ENCODE measurements around the gene PGM5.

The PGM5 gene

GRCh38 chr9:68446836-68447235 lies 90.4 kb downstream of the PGM5 start:
- no peak for DNase-seq

- DNase-seq = no peak
Measured at GRCh38 chr9:68447611-68448010, 91.2 kb downstream of the PGM5 start.

DNA sequence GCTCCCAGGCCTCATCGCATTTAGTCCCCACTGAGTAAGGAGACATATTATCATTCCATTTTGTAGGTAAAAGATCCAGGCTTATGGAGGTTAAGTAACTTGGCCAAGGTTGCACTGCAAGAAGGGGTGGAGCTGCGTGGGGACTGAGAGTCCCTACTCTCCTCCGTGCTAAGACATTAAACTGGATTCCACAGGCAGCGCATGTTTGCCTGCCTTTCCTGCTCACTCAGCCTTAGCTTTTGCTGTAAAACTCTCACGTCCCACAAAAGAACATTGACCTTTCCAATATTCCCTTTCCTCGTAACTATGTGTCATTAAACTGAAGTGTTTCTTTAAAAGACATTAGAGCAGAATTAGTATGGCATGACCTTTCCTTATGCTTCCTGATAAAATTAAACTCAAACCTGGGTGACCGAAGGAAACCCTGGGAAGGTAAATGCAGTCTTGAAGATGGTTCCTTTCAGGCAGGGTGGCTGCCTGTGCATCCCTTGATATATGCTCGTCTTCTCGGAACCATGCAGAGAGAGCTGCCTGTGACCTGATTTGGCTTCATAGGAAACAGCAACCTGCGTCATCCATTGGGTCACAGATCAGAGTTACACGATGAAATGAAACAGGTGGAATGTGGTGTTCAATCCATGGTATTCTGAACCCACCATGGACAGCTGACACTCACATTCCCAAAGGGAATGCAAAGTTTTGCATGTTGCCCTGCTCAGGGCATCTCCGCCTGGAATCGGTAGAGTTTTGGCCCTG lies 98.3 kb downstream of the PGM5 start:
- DNase-seq = no peak

GRCh38 chr9:68455451-68455850 lies 99.0 kb downstream of the PGM5 start:
- DNase-seq = no peak

DNA sequence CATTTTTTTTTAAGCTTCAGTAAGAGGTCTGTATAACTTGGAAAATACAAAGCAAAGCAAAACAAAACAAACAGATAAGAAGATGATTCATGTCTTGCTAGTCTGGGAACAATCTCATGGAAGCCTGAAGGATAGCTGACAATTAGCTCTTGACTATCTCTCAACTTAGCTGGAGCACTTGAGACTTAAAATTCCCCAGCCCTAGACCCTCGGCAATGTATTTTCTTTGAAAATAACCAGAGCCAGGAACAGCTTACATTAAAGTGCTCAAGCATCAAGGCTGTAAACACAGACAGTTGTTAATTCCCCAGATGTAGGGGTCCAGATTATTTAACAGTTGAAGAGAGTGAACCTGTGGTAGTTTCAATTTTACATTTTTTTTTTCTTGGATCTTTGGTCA lies 101.4 kb downstream of the PGM5 start:
- no peak for DNase-seq

- no peak for DNase-seq
Measured at GRCh38 chr9:68458918-68459317, 102.5 kb downstream of the PGM5 start.

DNA sequence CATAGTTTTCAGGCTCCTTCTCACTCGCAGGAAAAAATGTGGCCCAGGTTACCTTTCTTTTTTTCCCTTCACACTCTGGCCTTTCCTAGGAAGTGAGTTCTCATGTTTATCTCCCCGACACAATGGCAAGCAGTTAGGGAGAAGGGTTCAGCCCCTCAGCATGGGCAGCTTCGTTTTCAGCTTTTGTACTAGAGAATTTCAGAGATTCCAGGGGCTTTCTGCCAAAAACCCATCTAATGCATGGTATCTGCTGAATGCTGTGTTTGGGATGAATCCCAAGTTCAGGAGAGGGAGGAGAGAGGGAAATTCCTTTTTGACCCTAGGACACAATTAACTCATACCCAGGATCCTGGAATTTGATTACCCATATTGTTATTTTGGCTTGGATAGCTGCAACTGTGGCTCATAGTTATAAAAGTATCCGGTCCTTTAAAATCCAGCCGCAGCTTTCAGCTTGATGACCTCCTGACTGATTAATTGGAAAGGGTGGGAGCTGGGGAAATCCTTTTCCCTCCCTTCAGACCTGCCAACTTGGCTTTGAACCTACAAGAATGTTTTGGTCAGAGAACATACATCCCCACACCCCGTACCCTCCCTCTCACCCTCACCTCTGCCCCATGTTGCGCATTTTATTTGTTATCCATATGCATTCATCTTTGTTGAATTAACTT lies 105.8 kb downstream of the PGM5 start:
- DNase-seq = no peak

DNA sequence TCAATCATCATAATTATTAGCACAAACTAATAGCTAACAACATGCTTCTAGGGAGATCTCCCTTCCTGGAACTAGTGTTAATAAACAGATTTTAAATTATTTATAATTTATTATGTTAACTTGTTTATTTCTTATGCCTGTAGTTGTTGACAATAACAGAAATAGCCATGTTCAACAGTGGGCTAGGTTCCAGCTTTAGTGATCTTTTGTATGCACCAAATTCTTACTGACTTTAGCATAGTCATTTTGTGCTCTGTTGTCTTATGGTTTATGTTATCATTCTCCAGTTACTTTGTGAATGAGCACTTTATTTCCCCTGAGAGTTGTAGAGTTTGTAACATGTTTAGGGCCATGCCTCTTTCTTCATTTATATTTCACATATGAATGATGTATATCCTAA lies 113.7 kb downstream of the PGM5 start:
- no peak for DNase-seq

- DNase-seq = no peak
Measured at GRCh38 chr9:68470634-68471033, 114.2 kb downstream of the PGM5 start.

- DNase-seq = no peak
Measured at GRCh38 chr9:68472119-68472518, 115.7 kb downstream of the PGM5 start.

DNA sequence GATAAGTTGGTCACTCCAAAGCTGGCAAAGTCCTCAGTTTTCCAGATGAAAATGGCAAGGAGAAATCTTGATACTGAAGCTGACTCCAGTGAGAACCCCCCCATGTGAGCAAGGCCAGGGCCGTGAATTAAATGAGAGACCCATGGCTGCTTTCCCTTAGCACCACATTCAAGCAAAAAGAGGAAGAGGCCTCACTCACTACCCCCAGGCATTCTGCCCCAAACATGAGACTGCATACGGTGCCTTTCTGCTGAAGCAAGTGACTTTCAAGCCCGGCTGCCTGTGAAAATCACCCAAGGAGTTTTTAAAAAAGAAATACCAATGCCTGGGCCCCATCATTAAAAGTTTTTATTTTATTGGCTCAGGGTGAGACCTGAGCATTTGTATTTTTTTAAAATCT lies 117.4 kb downstream of the PGM5 start:
- DNase-seq = no peak

GRCh38 chr9:68476422-68476821 lies 120.0 kb downstream of the PGM5 start:
- no peak for DNase-seq

DNA sequence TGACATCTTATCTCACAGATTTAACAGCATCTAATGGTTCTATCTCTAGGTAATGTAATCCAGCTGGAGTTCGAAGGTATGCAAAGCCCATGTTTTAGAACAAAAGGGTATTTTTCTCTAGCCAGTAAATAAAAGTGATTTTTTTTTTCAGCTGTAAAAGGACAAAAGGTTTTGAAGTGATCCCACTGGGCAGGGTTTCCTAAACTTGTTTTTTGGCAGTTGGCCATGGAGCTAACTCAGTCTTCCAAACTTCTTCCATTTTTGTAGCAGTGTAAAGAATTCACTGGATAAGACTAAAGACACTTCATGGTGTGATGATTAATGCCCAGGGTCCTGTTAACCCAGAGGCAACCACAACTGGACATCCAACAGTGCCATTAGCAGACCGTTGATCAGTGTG lies 120.4 kb downstream of the PGM5 start:
- DNase-seq = no peak

- no peak for DNase-seq
Measured at GRCh38 chr9:68480807-68481206, 124.4 kb downstream of the PGM5 start.

DNA sequence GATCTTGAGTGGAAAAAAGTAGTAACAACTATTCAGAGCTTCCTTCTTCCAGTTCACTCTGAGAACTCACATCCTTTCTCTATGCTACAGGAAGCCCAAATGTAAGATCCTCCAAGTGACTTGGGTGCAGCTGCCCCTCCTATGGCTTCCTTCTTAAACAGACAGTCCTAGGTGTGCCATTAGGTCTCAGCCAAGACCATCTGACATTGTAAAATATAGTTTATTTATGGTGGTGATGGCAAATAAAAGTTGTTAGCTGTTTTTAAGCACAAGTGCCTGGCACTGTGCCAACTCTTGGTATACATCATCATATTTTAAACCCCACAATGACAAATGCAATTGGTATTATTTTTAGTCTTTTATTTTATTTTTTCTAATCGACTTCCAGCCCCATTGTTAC lies 126.1 kb downstream of the PGM5 start:
- DNase-seq = no peak

DNA sequence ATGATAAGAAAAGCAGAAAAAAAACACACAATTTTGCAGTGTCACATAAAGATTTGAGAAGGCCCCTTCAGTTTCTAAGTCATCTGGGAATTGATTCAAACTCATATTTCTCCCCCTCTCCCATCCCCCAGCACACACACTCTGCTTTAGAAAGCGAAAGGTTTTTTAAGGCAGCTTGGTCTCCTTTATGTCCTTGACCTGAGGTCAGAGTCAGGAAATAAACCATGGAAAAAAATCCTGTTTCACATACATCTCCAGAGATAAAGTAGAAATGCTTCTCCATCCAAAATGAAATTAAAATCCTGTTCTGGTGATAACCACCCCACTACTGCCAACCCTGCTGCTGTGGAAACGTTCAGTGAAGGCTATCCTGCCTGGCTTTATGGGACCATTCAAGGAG lies 131.7 kb downstream of the PGM5 start:
- no peak for DNase-seq

- DNase-seq = no peak
Measured at GRCh38 chr9:68489646-68490045, 133.2 kb downstream of the PGM5 start.

DNA sequence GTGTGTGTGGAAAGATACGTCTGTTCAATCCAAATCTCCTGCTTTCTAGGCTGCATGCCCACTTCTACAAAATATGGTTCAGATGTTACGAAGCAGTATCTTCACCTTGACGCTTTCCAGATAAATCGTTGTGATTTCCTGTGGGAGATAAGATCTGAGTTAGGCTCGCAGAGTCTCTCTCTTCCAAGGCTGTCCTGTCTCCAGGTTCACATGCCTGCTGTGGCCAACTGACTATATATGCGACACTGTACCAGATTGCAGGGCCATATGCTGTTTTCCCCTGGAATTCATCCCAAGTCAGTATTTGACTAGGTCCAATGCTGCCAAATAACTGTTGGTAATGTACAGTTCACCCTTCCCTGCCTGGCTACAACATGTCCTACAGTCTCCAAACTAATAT lies 136.4 kb downstream of the PGM5 start:
- DNase-seq = no peak

DNA sequence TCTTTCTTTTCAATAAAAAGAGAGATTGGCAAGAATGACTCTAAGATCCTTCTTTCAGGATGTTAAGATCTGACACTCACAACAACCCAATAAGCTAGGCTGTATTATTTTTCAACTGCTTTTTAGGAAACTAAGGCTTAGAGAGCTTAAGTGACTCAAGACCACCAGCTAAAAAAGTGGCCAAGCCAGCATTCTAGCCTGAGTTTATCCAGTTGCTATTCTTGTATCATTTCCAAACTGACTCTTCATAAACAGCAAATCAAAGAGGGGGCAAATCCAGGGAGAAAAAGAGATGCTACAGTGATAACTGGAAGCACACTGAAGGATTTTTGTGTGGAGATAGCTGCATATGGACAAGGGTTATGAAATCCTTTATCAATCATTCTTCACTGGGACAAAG lies 137.1 kb downstream of the PGM5 start:
- no peak for DNase-seq

GRCh38 chr9:68493958-68494577 lies 137.7 kb downstream of the PGM5 start:
- no peak for DNase-seq

DNA sequence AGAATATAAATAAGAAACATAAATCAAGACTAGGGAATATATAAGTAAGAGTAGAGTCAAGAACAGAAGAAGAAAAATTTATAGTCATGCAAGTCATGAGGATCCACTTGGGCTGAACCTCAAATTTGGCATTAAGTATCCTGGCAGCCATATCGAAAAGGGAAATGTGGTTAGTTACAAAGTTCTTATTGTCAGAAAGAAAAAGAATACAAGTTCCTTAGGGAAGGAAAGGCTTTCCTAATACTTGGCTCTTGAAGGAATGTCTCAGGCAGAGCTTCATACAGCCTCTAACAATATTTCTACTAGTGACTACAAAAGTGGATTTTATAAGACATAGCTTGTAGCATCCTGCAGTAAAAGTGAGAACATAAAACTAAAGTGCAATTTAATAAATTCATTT lies 138.8 kb downstream of the PGM5 start:
- no peak for DNase-seq

DNA sequence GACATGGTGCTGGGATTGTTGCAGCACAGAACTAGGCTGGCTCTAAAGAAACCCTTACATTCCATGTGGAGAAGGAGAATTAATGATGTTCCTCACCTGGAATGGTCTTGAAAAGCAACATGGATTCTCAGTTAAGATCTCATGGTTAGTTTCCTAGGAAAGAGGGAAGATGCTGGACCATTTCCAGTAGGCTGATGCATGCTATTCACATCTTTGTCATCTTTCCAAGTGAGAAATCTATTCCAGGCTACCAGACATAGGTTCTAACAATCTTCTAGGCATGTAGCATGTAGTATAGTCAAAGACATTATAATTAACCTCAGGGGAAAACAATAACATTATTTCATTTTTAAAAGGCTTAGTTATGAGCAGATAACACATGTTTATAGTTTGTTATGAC lies 139.9 kb downstream of the PGM5 start:
- no peak for DNase-seq

DNA sequence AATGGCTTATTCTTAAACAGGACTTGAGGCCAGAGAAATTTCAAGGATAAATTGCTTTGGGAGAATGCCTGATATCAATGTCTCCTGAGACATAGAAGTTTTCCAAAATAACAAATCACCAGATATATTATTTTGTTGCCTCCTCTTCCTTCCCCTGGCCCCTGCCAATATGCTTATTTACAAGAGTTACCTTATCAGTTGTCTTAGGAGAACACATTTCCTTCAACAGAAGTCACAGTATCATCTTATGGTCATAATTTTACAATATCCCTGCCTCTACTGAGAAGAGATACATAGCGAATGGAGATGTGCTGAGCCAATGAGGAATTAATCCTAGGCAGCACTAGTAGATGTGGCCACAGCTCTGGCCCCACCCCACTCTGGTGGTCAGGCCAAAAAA lies 141.2 kb downstream of the PGM5 start:
- DNase-seq = no peak

GRCh38 chr9:68498816-68499215 lies 142.4 kb downstream of the PGM5 start:
- DNase-seq = no peak

All from amniotic stem cell (primary cell).